T47D (cell line): ENCODE measurements around the gene XPO6.
A peak's percentile ranks its signal among the peaks of the same experiment; 100 is the strongest.

Source experiments
- DNase-seq, 2 experiments: peaks; one replicate each; pipeline versions ENCODE4 v3.0.0 to v3.0.0-alpha.2; 2011 to 2012; ENCODE audit warnings: low read depth in 1 of 2, low spot score in 1 of 2
- JUND ChIP-seq: IDR thresholded peaks from 2 replicates; pipeline ENCODE4 v1.6.1; 2012; ENCODE audit warnings: low read depth
- in situ Hi-C: cut with HindIII; loops from 2 replicates; pipeline ENCODE4 v1.10.0; 2016; ENCODE audit warnings: low sequenced_read_pairs, low pct_unique_long_range_greater_than_20kb

Gene XPO6

GRCh38 chr16:28172336-28172735 is 39.4 kb downstream of the XPO6 start:
- TF ChIP-seq JUND: no peak
- peak in 1 of 2 experiments; percentile 28 for DNase-seq
- in situ Hi-C loops: no loop called here

- TF ChIP-seq JUND: no peak
- DNase-seq: no peak
- in situ Hi-C loops: no loop called here
These were observed 39.9 kb downstream of the XPO6 start for GRCh38 chr16:28171816-28172215.

GRCh38 chr16:28168991-28169554 is 42.7 kb downstream of the XPO6 start:
- no peak for DNase-seq
- in situ Hi-C loops: no loop called here
- no peak for TF ChIP-seq JUND

GRCh38 chr16:28167730-28168129 is 44.0 kb downstream of the XPO6 start:
- in situ Hi-C loops: no loop called here
- TF ChIP-seq JUND: no peak
- no peak for DNase-seq

GRCh38 chr16:28167221-28167620 is 44.5 kb downstream of the XPO6 start:
- in situ Hi-C loops: no loop called here
- no peak for TF ChIP-seq JUND
- no peak for DNase-seq

GRCh38 chr16:28166394-28167208 is 45.2 kb downstream of the XPO6 start:
- in situ Hi-C loops: no loop called here
- DNase-seq: no peak
- TF ChIP-seq JUND: no peak

- in situ Hi-C loops: no loop called here
- no peak for TF ChIP-seq JUND
- DNase-seq: no peak
These were observed 46.2 kb downstream of the XPO6 start for GRCh38 chr16:28165598-28165997.

GRCh38 chr16:28164140-28164539 is 47.6 kb downstream of the XPO6 start:
- in situ Hi-C loops: no loop called here
- TF ChIP-seq JUND: no peak
- no peak for DNase-seq

GRCh38 chr16:28163699-28164098 is 48.1 kb downstream of the XPO6 start:
- TF ChIP-seq JUND: no peak
- in situ Hi-C loops: no loop called here
- DNase-seq: no peak

GRCh38 chr16:28162326-28162877 is 49.4 kb downstream of the XPO6 start:
- TF ChIP-seq JUND: no peak
- in situ Hi-C loops: no loop called here
- DNase-seq: no peak

- no peak for TF ChIP-seq JUND
- DNase-seq: no peak
- in situ Hi-C loops: no loop called here
These were observed 50.1 kb downstream of the XPO6 start for GRCh38 chr16:28161626-28162025.

- TF ChIP-seq JUND: no peak
- in situ Hi-C loops: no loop called here
These were observed 53.6 kb downstream of the XPO6 start for GRCh38 chr16:28158136-28158535.

GRCh38 chr16:28156056-28156680 is 55.6 kb downstream of the XPO6 start:
- no peak for DNase-seq
- TF ChIP-seq JUND: no peak
- in situ Hi-C loops: no loop called here

More at GRCh38 chr16:28158136-28158535, 53.6 kb downstream of the XPO6 start:
- no peak for DNase-seq
